Fibroblast of the conjunctiva (primary cell): ENCODE data around the gene GPS1.

ENCODE experiments used
- DNase-seq: peaks from one replicate; pipeline ENCODE4 v3.0.0-alpha.2; 2010; ENCODE audit warnings: low read depth

Gene GPS1

DNA sequence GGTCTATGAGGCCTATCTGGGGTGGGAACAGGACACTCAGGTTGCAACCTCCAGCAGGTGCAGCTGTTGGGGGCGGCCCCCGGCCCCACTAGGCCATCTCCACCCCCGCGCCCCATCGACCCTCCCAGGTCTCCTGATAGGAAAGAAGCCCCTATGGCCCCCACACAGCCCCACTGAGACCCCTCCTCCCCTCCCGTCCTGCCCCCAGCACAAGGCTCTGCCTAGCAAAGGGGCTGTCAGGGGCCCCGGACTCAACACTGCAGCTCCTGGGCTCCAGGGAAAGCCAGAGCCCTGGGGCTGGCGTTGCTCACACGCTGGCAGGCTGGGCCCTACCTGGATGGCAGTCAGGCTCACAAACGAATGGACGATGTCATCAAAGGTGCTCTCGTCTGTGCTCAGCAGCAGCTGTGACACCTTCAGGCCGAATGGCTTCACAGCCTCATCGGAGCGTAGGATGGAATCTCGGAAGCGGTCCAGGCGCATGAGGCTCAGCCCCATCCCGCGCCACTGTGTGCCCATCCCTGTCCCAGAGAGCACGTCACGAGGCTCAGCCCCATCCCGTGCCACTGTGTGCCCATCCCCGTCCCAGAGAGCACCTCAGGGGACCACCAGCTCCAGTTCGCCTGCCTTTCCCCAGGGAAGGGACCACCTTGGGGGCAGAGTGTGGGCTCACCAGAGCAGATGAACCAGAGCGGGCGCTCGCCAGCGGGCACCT is 39.0 kb downstream of the GPS1 start:
- no peak for DNase-seq

DNA sequence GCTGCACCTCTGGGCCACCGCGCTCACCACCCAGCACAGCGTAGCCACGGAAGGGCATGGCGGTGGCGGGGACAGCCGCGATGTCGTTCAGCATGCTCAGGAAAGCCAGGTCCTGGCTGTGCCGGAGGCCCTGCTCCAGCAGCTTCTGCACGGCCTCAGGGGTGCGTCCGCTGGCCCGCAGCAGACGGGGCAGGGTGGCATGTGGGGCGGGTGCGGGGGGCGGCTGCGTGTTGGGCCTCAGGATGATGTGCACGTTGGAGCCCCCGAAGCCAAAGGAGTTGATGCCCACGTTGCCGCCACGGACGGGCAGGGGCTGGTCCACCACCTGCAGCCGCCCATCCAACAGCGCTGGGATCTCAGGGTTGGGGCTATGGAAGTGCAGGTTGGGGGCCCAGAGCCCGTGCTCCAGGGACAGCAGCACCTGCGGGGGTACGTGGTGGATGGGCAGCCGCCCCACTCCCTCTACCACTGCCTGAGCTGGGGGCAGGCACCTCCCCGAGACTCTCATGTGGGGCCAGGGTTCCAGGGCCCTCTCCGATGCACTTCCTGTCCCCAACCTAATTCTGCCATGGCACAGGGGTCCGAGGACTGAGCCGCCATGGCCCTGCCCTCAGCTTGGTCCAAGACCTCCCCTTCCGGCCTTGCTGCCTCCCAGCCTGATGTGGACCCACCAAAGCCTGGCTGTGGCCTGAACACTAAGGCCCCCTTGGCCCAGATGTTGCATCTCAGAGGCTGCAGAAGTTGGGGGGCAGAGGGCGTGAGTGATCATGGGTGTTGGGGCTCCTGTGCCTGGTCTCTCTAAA is 39.8 kb downstream of the GPS1 start:
- no peak for DNase-seq

- DNase-seq, result no peak
Observed at GRCh38 chr17:82092094-82092586, 40.4 kb downstream of the GPS1 start.

- DNase-seq, result no peak
Observed at GRCh38 chr17:82092628-82092994, 40.9 kb downstream of the GPS1 start.

DNA sequence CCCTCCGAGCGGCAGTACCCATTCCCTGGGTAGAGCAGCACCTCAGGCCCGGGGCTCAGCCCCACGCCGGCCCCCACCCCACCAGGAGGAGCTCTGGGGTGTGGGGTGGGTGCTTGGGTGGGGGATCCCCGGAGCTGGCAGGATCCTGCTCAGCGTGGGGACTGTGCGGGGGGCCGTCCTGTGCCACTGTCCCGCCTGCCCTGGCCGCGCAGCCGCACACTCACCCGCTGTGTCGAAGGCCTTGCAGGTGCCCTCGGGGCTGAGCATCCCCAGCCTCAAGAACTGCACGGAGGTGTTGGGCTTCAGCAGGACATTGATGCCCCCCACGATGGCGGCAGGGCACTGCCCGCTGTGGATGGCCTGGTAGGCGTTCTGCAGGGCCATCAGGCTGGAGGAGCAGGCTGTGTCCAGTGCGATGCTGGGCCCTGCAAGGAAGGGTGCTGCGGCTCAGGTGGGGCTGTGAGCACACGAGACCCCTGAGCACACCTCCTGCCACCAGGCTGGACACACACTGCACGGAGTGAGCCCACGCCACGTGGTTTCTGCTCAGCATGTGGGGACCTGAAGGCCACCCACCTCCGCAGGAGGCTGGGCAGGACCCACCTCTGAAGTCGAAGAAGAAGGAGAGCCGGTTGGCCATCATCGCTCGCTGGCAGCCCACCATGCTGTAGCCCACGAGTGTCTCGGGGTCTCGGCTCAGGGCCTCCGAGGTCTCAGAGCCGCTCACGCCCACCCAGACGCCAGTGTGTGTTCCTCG is 41.5 kb downstream of the GPS1 start:
- DNase-seq, result no peak

GRCh38 chr17:82094931-82095776 is 43.5 kb downstream of the GPS1 start:
- DNase-seq, result no peak

- DNase-seq, result no peak
Observed at GRCh38 chr17:82095777-82096708, 44.3 kb downstream of the GPS1 start.

DNA sequence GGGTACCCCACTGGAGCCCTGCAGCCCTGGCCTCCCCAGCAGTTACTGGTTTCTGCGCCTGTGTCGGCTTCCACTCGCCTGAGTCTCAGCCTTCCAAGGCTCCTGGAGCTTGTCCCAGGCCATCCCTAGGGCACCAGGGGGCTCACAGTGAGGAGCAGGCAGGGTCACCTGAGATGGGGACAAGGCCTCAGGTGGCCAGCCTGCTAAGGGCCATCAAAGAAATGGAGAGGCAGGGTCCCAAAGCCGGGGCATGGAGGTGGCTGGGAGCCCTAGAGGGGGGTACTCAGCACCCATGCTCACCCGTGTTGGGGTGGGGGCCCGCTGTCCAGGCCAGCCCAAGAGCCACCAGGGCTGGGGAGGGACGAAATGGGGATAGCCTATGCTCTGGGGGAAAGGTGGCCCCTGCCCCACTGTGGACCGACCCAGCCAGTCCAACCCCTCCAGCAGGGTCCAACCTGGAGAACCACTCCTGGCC is 45.0 kb downstream of the GPS1 start:
- DNase-seq, result no peak

DNA sequence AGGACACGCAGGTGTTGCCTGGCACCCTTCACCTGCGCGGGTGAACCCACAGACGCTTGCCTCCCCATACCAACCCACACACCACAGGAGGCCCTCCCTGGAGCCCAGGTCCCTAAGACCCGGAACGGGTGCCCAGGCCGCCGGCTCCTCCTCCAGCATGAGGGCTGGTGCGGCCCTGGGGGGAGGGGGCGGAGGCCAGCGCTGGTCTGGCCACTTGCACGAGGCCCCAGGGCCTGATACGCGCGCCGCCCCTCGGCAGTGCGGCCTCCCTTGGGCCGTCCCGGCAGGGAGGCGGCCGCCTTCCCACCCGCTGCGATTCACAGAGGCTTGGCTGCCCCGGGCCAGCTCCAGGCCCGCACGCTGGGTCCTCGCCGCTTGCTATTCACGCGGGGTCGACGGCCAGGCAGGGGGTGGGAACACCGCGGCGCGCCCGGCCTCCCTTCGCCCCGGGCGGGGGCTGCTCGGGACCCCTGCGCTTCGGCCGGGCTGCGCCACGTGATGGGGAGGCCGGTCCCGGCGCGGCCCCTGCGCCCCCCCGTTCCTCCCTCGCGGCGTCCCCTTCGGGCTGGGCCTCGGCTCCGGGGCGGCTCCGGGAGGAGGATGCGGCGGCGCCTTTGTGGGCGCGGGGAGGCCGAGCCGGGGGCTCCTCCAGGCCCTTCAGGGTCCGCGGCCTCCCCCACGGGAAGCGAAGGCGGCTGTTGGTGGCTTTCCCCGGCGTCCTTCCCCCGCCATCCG is 45.7 kb downstream of the GPS1 start:
- no peak for DNase-seq

GRCh38 chr17:82097919-82098168 is 46.1 kb downstream of the GPS1 start:
- DNase-seq, result no peak

DNA sequence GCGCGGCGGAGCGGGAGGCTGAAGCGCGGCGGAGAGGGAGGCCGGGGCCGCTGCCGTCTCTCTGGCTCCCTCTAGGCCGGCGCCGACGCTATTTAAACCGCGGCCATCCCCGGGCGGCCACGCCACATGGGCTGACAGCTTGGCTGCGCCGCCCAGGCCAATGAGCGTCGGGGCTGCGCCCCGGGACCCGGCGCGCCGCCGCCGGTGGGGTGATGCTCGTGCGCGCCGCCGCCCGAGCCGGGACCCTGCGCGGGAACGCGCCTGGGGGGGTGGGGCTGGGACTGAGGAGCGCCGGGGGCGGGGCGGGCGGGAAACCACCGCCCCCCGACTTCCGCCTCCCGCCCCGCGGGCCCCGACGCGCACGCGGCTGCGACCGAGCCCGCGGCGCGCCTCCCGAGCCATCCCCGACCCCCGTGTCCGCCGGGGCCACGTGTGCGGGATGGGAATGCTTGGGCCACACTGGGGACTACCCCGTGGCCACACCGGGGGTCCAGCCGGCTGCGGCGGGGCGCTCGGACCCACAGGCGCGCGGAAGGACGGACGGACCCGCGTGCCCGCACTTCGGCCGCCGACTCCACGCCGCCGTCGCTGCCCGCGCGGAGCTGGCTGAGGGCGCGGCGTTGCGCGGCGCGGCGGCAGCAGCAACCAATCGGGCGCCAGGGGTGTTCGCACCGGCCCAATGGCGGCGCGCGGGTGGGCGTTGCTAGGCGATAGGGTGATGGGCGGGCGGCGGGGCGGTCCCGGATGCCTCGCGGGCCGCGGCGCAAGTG is 46.7 kb downstream of the GPS1 start, which contains the start of gene FASN:
FASN (minus strand) TSS at position 68 of the 770 bp plus-strand sequence. CDS start 1,791 bp downstream, outside the sequence.
- peak; percentile 89 for DNase-seq

DNA sequence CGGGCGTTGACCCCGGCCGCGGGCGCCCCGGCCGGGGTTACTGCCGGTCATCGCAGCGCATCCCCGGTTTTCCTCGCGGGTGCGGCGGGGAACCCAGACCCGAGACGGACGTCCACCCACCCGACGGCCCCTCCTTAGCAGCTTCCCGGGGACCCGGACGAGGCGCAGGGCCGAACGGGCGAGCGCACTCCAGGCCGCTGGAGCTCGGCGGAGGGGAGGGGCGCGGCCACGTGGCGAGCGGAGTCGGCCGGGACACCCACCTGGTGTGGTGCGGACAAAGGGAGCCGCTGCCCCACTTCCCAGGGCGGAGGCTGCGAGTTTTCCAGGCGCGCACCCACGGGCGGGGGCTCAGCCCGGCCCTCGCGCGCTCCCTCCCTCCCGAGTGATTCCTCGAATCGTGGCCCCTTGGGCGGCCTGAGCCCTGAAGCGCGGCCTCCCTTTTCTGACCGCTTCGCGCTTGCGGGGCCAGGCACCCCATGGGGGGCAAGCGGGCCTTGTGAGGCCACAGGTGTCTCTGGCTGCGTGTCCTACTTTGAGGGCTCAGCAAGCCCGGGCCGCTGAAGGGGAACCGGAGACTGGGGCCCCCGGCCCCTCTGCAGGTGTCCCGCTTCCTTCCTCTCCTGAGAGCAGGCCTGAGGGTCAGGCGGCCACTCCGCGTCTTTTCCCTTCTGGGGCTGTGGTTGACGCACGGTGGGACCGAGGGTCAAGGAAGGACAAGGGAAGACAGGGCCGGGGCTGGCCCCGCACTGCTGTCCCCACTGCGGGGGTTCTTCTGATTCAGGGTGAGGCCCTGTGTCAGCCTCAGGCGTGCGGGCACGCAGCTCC is 47.5 kb downstream of the GPS1 start:
- DNase-seq, result no peak

DNA sequence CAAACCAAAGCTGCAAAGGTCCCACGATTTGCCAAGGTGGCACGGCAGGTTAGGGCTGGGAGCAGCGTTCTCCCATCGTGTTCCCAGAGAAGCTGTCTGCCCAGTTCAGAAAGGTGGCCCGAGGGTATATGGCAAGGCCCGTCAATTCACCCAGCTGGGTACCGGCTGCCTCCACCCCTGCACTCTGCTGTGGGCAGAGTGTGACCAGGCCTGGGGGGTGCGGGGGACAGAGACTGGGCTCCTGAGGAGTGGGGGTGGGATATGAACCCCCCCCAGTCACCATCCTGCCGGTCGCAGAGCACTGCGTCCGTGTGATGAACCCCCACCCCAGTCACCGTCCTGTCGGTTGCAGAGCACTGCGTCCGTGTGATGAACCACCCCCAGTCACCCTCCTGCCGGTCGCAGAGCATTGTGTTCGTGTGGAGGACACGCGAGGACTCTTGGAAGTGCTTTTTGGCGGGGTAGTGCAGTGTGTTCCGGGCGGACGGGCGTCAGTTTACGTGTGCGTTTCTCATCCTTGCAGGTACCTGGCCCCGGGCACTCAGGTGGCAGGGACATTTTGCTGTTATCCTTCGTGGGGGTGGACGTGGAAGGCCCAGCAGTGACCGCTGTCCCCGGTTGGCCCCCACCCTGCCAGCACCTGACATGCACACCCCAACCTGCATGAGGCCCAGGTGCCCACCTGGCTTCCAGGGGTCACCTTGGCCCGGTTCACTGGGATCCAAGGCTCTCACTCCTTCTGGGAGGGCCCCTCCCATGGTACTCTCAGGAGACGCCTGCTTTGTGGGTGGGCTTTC is 49.0 kb downstream of the GPS1 start:
- DNase-seq, result no peak

DNA sequence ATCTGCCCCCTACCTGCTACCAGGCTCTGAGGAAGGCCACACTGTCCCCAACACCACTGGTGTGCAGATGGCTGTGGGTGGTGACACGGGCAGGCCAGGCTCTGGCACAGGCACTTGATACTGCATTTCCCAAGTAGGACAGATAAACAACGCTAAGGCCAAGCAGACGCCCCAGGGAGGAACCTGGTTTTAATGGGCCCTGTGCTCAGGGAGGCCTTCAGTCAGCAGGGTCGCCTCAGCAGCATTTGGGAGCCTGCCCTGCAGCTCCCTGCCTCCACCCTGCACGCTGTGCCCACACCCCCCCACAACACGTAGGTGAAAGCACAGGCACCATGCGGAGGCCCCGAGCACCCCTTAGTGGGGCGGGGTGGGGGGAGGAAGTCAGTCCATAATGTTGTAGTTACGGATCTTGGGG is 49.6 kb downstream of the GPS1 start:
- DNase-seq, result no peak

GRCh38 chr17:82101767-82102679 is 50.3 kb downstream of the GPS1 start:
- DNase-seq, result no peak
